AG09319 (cell line): Measurements from ENCODE around the gene ST6GALNAC1.

Source experiments
- DNase-seq: peaks from one replicate; pipeline ENCODE4 v3.0.0-alpha.2; 2010; ENCODE audit warnings: low read depth; ENCODE audit errors: extremely low read depth
- TF ChIP-seq, protein P1 (sequence below): IDR thresholded peaks from 2 replicates; pipeline ENCODE4 v1.5.1; 2011; ENCODE audit warnings: low read depth, mild to moderate bottlenecking, inconsistent platforms, low read length, moderate library complexity

Gene ST6GALNAC1

DNA sequence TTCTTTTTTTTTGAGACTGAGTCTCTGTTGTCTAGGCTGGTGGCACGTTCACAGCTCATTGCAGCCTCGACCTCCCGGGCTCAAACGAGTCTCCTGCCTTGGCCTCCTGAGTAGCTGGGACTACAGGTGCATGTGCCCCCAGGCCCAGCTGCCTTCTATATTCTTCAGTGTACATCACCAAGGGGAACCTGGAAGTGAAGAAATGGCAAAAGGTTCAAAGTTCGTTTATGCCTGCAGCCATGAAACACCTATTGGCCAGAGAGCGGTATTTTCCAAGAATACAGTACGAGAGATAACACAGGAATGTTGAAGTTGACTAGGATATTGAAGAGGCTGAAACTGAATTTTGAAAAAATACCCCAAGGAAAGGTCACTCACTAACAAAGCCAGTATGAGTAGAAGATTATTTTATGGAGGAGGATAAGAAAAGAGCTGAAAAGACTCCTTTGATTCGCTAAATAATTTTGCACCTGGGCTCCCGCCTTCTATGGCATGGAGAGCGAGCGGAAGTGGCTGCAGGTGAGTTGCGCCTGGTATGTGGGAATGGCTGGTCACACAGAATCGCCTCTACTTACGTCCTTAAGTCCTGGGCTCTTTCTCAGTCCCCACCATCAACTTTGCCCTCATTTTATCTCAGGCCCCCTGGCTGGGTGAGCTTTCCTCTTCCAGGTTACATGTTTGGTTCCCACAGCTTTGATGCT is 9.8 kb downstream of the ST6GALNAC1 start:
- TF ChIP-seq, protein P1, sequence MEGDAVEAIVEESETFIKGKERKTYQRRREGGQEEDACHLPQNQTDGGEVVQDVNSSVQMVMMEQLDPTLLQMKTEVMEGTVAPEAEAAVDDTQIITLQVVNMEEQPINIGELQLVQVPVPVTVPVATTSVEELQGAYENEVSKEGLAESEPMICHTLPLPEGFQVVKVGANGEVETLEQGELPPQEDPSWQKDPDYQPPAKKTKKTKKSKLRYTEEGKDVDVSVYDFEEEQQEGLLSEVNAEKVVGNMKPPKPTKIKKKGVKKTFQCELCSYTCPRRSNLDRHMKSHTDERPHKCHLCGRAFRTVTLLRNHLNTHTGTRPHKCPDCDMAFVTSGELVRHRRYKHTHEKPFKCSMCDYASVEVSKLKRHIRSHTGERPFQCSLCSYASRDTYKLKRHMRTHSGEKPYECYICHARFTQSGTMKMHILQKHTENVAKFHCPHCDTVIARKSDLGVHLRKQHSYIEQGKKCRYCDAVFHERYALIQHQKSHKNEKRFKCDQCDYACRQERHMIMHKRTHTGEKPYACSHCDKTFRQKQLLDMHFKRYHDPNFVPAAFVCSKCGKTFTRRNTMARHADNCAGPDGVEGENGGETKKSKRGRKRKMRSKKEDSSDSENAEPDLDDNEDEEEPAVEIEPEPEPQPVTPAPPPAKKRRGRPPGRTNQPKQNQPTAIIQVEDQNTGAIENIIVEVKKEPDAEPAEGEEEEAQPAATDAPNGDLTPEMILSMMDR = no peak
- DNase-seq = no peak

DNA sequence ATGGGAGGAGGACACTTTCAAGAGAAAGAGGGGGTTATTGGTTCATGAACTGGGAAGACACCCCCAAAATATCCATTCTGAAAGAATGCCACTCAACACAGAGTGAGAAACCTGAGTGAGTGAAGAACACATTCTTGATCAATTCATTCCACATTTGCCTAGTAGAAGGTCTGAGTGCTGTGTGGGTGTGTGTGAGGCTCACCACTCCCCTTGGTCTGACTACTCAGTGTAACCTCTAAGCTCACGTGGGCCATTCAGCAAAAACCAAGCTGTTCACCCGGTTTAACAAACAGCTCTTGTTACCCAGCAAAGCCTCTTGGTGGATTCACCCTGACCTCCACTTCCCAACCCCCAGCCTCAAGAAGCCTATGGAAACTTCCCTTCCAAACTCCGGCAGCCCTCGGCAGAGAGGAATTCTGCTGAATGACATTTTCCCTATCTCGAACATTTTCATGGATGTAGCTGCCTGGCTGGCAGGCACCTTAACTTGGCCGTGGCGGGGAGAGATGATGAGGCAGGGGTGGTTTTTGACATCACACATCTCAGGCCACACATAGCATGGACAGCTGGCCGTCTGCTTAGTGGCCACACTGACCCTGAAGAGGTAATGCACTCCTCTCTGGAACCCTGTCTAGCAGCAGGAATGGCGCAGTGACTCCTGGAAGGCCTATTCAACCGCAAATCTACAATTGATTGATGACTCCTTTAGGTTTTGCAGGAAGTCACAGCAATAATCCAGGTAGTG is 11.6 kb downstream of the ST6GALNAC1 start:
- TF ChIP-seq, protein P1 = no peak
- DNase-seq = no peak

DNA sequence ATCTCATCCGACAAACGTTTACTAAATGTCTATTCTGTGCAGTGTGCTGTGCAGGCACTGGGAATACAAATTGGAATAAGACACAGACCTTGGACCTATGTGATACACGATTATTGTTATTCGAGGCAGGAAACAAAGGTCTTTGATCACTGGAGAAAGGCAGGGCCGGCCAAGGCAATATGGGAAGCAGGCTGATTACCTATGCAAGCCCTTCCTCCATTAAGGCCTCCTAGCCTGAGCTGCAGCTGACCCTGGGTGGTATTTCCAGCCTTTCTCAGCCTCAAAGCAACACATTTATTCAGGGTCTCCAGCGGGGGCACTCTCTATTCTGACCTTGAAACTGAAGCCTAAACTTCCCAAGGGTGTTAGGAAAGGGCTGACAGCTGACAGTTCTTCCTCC is 13.4 kb downstream of the ST6GALNAC1 start:
- DNase-seq = no peak
- TF ChIP-seq, protein P1 = no peak

DNA sequence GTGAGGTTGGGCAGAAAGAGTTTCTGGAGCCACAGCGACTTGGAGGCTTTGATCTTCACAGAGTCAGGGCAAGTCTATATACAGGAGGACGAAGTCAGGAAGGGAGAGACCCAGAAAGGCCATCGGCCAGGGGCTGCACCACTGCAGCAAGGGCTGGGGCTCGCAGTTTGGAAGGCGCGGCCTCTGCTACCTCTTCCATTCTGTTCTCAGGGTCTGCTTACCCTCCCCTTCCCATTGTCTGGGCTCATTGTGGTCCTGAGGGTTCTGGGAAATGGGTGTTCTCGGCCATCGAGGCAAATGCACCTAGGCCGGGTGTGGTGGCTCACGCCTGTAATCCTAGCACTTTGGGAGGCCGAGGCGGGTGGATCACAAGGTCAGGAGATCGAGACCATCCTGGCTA is 16.0 kb downstream of the ST6GALNAC1 start:
- TF ChIP-seq, protein P1 = no peak
- DNase-seq = no peak

DNA sequence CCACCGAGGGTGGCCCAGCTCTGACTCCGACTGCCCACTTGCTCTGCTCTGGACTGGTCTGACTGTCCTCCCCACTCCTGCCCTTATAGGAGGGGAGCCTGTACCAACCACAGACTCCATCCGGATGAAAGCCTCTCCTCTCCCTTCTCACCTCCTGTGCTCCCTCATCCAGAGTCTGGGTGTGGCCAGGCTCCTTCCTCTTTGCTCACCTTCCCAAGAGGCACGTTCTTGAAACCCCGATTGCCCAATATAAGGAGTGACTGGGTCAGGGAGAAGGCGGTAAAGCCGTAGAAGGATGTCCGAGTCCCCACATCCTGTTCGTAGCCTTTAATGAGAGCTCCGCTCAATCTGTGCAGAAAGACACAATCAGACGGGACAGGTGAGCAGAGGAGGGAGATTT is 17.1 kb downstream of the ST6GALNAC1 start:
- TF ChIP-seq, protein P1 = no peak

DNA sequence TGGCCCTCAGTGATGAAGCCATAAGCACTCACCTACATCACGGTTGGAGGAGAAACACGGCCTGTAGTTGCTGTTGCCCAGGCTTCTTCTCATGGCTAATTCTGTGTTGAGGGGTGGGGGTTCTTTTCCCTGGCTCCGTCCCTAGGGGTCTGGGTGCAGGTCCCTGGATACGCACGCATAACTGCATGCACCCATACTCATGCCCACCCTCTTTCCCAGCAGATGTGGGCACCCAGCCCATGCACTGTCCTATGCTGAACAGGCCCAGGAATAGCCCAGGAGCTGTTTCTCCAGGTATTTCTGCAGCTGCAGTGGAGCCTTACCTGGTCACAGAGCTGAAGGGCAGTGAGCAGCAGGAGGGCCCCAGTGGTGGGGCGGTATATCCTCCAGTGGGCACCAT is 18.1 kb downstream of the ST6GALNAC1 start:
- TF ChIP-seq, protein P1 = no peak
- DNase-seq = no peak

More for the DNA sequence above, 17.1 kb downstream of the ST6GALNAC1 start:
- no peak for DNase-seq
